DMS79 (cell line): ENCODE measurements around the gene UGT1A6.

Source experiments
- DNase-seq: peaks from one replicate; lab custom pipeline; 2025; lab: John Stamatoyannopoulos, UW

UGT1A6 gene

GRCh38 chr2:233819884-233820773 is 127.4 kb downstream of the UGT1A6 start:
- no peak for DNase-seq

- DNase-seq = no peak
Observed at GRCh38 chr2:233820774-233821105, 128.1 kb downstream of the UGT1A6 start.

GRCh38 chr2:233821196-233821595 is 128.5 kb downstream of the UGT1A6 start:
- no peak for DNase-seq

- no peak for DNase-seq
Observed at GRCh38 chr2:233821709-233822100, 129.0 kb downstream of the UGT1A6 start.

GRCh38 chr2:233822101-233822771 is 129.5 kb downstream of the UGT1A6 start:
- no peak for DNase-seq
